ENCODE results near the gene BTBD9. TPM values are rescaled to one million over a fixed set of nuclear protein-coding genes. Genes with fewer than 3 reads are reported as not detected.

Gene BTBD9
- total and polyA plus RNA-seq, 7 experiments from 2014 or later = 12.7 to 58.8 (median 37.8) TPM

GRCh38 chr6:38400764-38401163, 239.0 kb downstream of the BTBD9 start:
- Mint-ChIP-seq H3K9me3 (peaks cover 0 to 2% (median 0%) of the 10 kb centered on the region in 11 donors), H3K27ac (no peak overlapping the region), H3K36me3 (peaks cover 0 to 23% (median 21%) of the 10 kb centered on the region in 5 donors), H3K4me1 (peaks cover 0 to 9% (median 6%) of the 10 kb centered on the region in 7 donors), H3K27me3 (no peaks in the 10 kb centered on the region), H3K4me3 (no peak overlapping the region)
- POLR2A ChIA-PET = no interaction called here
- H3K4me3 ChIP-seq (ENCODE audit: low read length) = no peak overlapping the region
- H3K27me3 ChIP-seq (ENCODE audit: control insufficient read depth in 2 of 2, insufficient read depth in 2 of 2, low read length in 2 of 2) = no peaks in the 10 kb centered on the region
- H3K36me3 ChIP-seq (ENCODE audit: control insufficient read depth in 2 of 3, insufficient read depth in 3 of 3, low read length in 3 of 3) = no peaks in the 10 kb centered on the region
- no peaks in the 10 kb centered on the region for H3K9me3 ChIP-seq (ENCODE audit: control insufficient read depth in 2 of 3, low read length in 3 of 3)
- H3K4me1 ChIP-seq (ENCODE audit: control insufficient read depth in 2 of 2, insufficient read depth in 2 of 2, low read length in 2 of 2) = peaks cover 0 to 4% of the 10 kb centered on the region in 2 donors
- CTCF ChIA-PET = no interaction called here
- ATAC-seq = no peak
- no peak overlapping the region for H3K27ac ChIP-seq (ENCODE audit: low read depth, low read length)
- DNase-seq = no peak
- intact Hi-C loops (cut with micrococcal nuclease) = no loop called here

GRCh38 chr6:38400101-38400500, 239.6 kb downstream of the BTBD9 start:
- H3K4me1 ChIP-seq (ENCODE audit: control insufficient read depth in 2 of 2, insufficient read depth in 2 of 2, low read length in 2 of 2) = peaks cover 0 to 4% of the 10 kb centered on the region in 2 donors
- ChIA-PET CTCF (no interaction called here), POLR2A (no interaction called here)
- no peaks in the 10 kb centered on the region for H3K36me3 ChIP-seq (ENCODE audit: control insufficient read depth in 2 of 3, insufficient read depth in 3 of 3, low read length in 3 of 3)
- no peak overlapping the region for H3K27ac ChIP-seq (ENCODE audit: low read depth, low read length)
- H3K9me3 ChIP-seq (ENCODE audit: control insufficient read depth in 2 of 3, low read length in 3 of 3) = no peaks in the 10 kb centered on the region
- no peak for ATAC-seq
- H3K36me3 Mint-ChIP-seq = peaks cover 0 to 22% (median 21%) of the 10 kb centered on the region in 5 donors
- no peaks in the 10 kb centered on the region for H3K27me3 Mint-ChIP-seq
- no peak overlapping the region for H3K4me3 ChIP-seq (ENCODE audit: low read length)
- H3K9me3 Mint-ChIP-seq = peaks cover 0 to 2% (median 0%) of the 10 kb centered on the region in 11 donors
- DNase-seq = no peak
- intact Hi-C loops (cut with micrococcal nuclease) = no loop called here
- no peaks in the 10 kb centered on the region for H3K27me3 ChIP-seq (ENCODE audit: control insufficient read depth in 2 of 2, insufficient read depth in 2 of 2, low read length in 2 of 2)
- no peak overlapping the region for H3K4me3 Mint-ChIP-seq
- no peak overlapping the region for H3K27ac Mint-ChIP-seq
- H3K4me1 Mint-ChIP-seq = peaks cover 0 to 8% (median 5%) of the 10 kb centered on the region in 7 donors

GRCh38 chr6:38396209-38396608, 243.5 kb downstream of the BTBD9 start:
- Histone ChIP-seq H3K36me3 (ENCODE audit: control insufficient read depth in 2 of 3, insufficient read depth in 3 of 3, low read length in 3 of 3) (no peaks in the 10 kb centered on the region), H3K9me3 (ENCODE audit: control insufficient read depth in 2 of 3, low read length in 3 of 3) (no peaks in the 10 kb centered on the region), H3K27ac (ENCODE audit: low read depth, low read length) (no peak overlapping the region), H3K4me3 (ENCODE audit: low read length) (no peak overlapping the region), H3K4me1 (ENCODE audit: control insufficient read depth in 2 of 2, insufficient read depth in 2 of 2, low read length in 2 of 2) (no peaks in the 10 kb centered on the region), H3K27me3 (ENCODE audit: control insufficient read depth in 2 of 2, insufficient read depth in 2 of 2, low read length in 2 of 2) (no peaks in the 10 kb centered on the region)
- ATAC-seq (no peak), DNase-seq (no peak)
- H3K9me3 Mint-ChIP-seq = peaks cover 0 to 7% (median 0%) of the 10 kb centered on the region in 11 donors
- intact Hi-C loops (cut with micrococcal nuclease) = no loop called here
- peaks cover 1 to 35% (median 22%) of the 10 kb centered on the region in 5 donors for H3K36me3 Mint-ChIP-seq
- CTCF ChIA-PET = no interaction called here
- no peaks in the 10 kb centered on the region for H3K27me3 Mint-ChIP-seq
- POLR2A ChIA-PET = no interaction called here
- H3K4me1 Mint-ChIP-seq = peaks cover 0 to 14% (median 6%) of the 10 kb centered on the region in 7 donors
- H3K4me3 Mint-ChIP-seq = no peak overlapping the region
- H3K27ac Mint-ChIP-seq = no peak overlapping the region

GRCh38 chr6:38393986-38394385, 245.7 kb downstream of the BTBD9 start:
- Mint-ChIP-seq H3K27me3 (no peaks in the 10 kb centered on the region), H3K27ac (no peak overlapping the region), H3K4me3 (no peak overlapping the region), H3K4me1 (peaks cover 0 to 14% (median 8%) of the 10 kb centered on the region in 7 donors), H3K36me3 (peaks cover 1 to 35% (median 22%) of the 10 kb centered on the region in 5 donors), H3K9me3 (peaks cover 0 to 7% (median 0%) of the 10 kb centered on the region in 11 donors)
- intact Hi-C loops (cut with micrococcal nuclease) = no loop called here
- H3K9me3 ChIP-seq (ENCODE audit: control insufficient read depth in 2 of 3, low read length in 3 of 3) = no peaks in the 10 kb centered on the region
- H3K36me3 ChIP-seq (ENCODE audit: control insufficient read depth in 2 of 3, insufficient read depth in 3 of 3, low read length in 3 of 3) = no peaks in the 10 kb centered on the region
- POLR2A ChIA-PET = no interaction called here
- no peaks in the 10 kb centered on the region for H3K27me3 ChIP-seq (ENCODE audit: control insufficient read depth in 2 of 2, insufficient read depth in 2 of 2, low read length in 2 of 2)
- H3K4me3 ChIP-seq (ENCODE audit: low read length) = no peak overlapping the region
- no peak overlapping the region for H3K27ac ChIP-seq (ENCODE audit: low read depth, low read length)
- no peak for ATAC-seq
- no peaks in the 10 kb centered on the region for H3K4me1 ChIP-seq (ENCODE audit: control insufficient read depth in 2 of 2, insufficient read depth in 2 of 2, low read length in 2 of 2)
- no peak for DNase-seq
- CTCF ChIA-PET = no interaction called here

GRCh38 chr6:38391626-38392579, 247.8 kb downstream of the BTBD9 start:
- Histone ChIP-seq H3K36me3 (ENCODE audit: control insufficient read depth in 2 of 3, insufficient read depth in 3 of 3, low read length in 3 of 3) (no peaks in the 10 kb centered on the region), H3K27ac (ENCODE audit: low read depth, low read length) (no peak overlapping the region), H3K4me1 (ENCODE audit: control insufficient read depth in 2 of 2, insufficient read depth in 2 of 2, low read length in 2 of 2) (no peaks in the 10 kb centered on the region), H3K9me3 (ENCODE audit: control insufficient read depth in 2 of 3, low read length in 3 of 3) (no peaks in the 10 kb centered on the region), H3K27me3 (ENCODE audit: control insufficient read depth in 2 of 2, insufficient read depth in 2 of 2, low read length in 2 of 2) (no peaks in the 10 kb centered on the region), H3K4me3 (ENCODE audit: low read length) (no peak overlapping the region)
- Mint-ChIP-seq H3K9me3 (peaks cover 0 to 7% (median 0%) of the 10 kb centered on the region in 11 donors), H3K27ac (no peak overlapping the region), H3K27me3 (no peaks in the 10 kb centered on the region), H3K36me3 (peaks cover 0 to 27% (median 13%) of the 10 kb centered on the region in 5 donors), H3K4me1 (peaks cover 0 to 14% (median 8%) of the 10 kb centered on the region in 7 donors), H3K4me3 (no peak overlapping the region)
- ATAC-seq = no peak
- ChIA-PET CTCF (interaction anchor here (0.7 kb wide), 1 partner anchor 178 kb away, joined by 4 read pairs; no protein-coding TSS in a partner anchor), POLR2A (no interaction called here)
- intact Hi-C loops (cut with micrococcal nuclease) = no loop called here
- no peak for DNase-seq

- H3K27ac Mint-ChIP-seq = no peak overlapping the region
- H3K4me1 ChIP-seq (ENCODE audit: control insufficient read depth in 2 of 2, insufficient read depth in 2 of 2, low read length in 2 of 2) = no peaks in the 10 kb centered on the region
- intact Hi-C loops (cut with micrococcal nuclease) = no loop called here
- H3K27me3 Mint-ChIP-seq = no peaks in the 10 kb centered on the region
- H3K36me3 ChIP-seq (ENCODE audit: control insufficient read depth in 2 of 3, insufficient read depth in 3 of 3, low read length in 3 of 3) = no peaks in the 10 kb centered on the region
- H3K4me3 ChIP-seq (ENCODE audit: low read length) = no peak overlapping the region
- ChIA-PET CTCF (no interaction called here), POLR2A (no interaction called here)
- no peak overlapping the region for H3K27ac ChIP-seq (ENCODE audit: low read depth, low read length)
- no peaks in the 10 kb centered on the region for H3K27me3 ChIP-seq (ENCODE audit: control insufficient read depth in 2 of 2, insufficient read depth in 2 of 2, low read length in 2 of 2)
- H3K4me1 Mint-ChIP-seq = peaks cover 0 to 14% (median 8%) of the 10 kb centered on the region in 7 donors
- H3K9me3 ChIP-seq (ENCODE audit: control insufficient read depth in 2 of 3, low read length in 3 of 3) = no peaks in the 10 kb centered on the region
- DNase-seq (no peak), ATAC-seq (no peak)
- H3K9me3 Mint-ChIP-seq = peaks cover 0 to 7% (median 0%) of the 10 kb centered on the region in 11 donors
- peaks cover 0 to 29% (median 13%) of the 10 kb centered on the region in 5 donors for H3K36me3 Mint-ChIP-seq
- no peak overlapping the region for H3K4me3 Mint-ChIP-seq
Observed at GRCh38 chr6:38391206-38391605, 248.5 kb downstream of the BTBD9 start.

Measured in naive thymus-derived CD4-positive, alpha-beta T cell (primary cell).